AG09309 (cell line): ENCODE data around the gene LTBP1.

ENCODE experiments used
- DNase-seq: peaks from one replicate; pipeline ENCODE4 v3.0.0-alpha.2; 2010; ENCODE audit warnings: low read depth
- H3K4me3 ChIP-seq: 2 replicates; pipeline ENCODE4 v1.5.1; 2011; ENCODE audit warnings: mild to moderate bottlenecking, low read depth, low read length, moderate library complexity; ENCODE audit not compliant: control insufficient read depth
- CTCF ChIP-seq: IDR thresholded peaks from 2 replicates; pipeline ENCODE4 v1.5.1; 2011; ENCODE audit warnings: mild to moderate bottlenecking, low read depth, low read length, inconsistent platforms; ENCODE audit not compliant: insufficient read depth, control insufficient read depth; ENCODE audit errors: missing control alignments

The LTBP1 gene

GRCh38 chr2:32925283-32925815, 21.4 kb upstream of the LTBP1 start:
- DNase-seq = no peak
- no peak for TF ChIP-seq CTCF
- H3K4me3 ChIP-seq = no peak overlapping the region

DNA sequence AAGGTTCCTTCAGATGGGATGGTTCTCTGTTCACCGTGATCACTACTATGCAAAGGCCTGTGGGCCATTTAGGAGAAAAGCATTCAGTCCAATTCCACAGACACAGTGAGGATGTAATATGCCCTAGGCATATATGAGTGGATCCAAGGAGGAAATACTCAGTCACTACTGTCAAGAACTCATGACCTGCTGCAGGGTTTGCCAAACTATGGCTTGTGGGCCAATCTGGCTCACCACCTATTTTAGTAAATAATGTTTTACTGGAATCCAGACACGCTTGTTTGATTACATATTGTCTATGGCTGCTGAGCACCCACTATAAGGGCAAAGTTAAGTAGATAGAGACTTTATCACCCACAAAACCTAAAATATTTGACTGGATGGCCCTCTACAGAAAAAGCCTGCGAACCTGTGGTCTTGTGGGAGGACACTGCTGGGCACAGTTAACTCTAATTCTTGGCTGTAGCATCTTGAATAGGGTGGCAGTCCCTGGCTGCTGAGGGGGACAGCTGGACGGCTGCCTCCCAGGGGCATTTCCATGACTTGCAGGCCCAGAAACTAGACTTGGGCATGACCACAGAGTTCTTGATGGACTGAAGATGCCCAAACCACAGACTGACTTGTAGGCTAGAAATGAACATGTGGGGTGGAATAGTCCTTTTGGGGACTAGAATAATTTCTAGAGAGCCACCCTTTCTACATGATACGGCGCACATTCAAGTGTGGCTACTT, 20.6 kb upstream of the LTBP1 start:
- H3K4me3 ChIP-seq = no peak overlapping the region
- no peak for DNase-seq
- no peak for TF ChIP-seq CTCF

DNA sequence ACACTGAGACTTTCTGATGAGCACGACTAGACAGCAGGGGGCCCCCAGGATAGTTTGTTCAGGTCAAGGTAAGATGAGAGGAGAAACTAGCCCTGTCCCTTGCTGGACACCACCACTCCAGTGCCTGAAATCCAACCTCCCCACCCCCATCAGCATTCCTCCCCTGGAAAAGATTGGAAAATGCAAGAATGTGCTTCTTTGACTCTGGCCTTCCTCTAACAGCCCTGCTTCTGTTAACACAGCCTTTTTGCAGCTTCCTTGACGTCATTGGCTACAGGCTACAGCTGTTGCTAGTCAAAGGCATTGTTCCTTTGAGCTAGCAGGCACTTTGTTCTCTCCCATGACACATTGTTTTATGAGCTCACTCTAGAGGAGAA, 20.1 kb upstream of the LTBP1 start:
- no peak overlapping the region for H3K4me3 ChIP-seq
- no peak for TF ChIP-seq CTCF
- no peak for DNase-seq

DNA sequence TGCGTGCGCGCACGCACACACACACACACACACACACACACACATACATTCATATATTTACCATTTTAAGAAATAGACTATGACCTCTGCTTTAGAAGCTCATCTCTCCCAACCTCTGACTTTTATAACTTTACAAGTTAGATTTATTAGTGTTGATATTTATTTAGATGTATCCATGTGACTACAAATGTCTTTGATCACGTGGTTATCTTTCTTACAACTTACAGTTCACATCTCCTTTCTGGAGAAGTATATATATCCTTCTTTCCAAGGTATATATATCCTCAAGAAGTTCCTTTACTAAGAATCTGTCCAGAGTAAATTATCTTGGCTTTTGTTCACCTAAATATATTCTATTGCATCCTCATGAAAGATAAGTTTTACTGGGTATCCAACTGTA, 16.3 kb upstream of the LTBP1 start:
- DNase-seq = no peak
- no peak overlapping the region for H3K4me3 ChIP-seq
- TF ChIP-seq CTCF = no peak

DNA sequence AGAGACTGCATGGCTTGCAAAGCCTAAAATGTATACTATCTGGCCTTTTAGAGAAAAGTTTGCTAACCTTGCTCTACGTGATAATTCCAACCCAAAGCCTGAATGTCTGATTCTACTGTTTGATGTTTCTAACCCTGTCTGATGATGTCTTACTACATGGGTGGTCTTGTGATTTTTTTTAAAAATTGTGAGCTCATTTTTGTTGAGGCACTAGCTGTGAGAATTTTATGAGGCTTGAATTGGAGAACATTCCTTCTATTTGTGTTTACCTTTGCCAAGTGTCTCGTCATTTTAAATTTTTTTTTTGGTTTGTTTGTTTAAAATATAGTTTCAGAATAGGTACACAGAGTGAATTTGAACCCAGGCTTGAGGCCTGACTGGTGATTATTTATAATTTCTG, 15.2 kb upstream of the LTBP1 start:
- no peak for DNase-seq
- TF ChIP-seq CTCF = no peak
- no peak overlapping the region for H3K4me3 ChIP-seq

DNA sequence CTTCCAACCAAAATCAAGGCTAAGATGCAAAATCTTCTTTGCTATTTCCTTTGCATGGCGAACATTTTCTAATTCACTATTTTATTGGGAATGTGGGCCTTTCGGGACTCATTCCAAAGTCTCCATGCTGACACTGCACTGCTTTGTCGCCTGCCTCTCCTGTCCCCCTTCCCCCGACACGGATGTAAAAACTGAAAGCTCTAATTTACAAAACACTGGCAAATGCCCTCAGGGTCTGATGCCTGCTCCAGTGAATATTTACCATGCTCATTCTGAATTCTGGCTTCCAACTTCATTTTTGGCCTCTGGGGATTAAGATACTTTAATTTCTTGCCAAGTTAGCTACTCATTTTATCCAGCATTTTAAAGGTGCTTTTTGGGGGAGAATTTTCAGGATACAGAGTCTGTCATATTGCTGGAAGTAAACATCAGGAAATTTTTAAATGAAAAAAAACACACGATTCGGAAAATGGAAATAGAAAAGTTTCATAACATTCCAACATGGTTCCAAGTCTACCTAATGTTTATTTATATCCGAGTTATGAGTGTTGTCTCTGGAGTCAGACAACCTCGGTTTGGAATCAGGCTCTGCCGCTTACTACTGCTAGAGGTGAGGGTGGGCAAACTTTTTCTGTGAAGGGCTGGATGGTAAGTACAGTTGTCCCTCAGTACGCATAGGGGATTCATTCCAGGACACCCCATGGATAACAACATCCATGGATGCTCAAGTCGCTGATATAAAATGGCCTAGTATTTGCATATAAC, 14.6 kb upstream of the LTBP1 start:
- H3K4me3 ChIP-seq = no peak overlapping the region
- TF ChIP-seq CTCF = no peak
- DNase-seq = no peak
